SU-DHL-6 (cell line): ENCODE data around the gene RBM19.
A peak's percentile ranks its signal among the peaks of the same experiment; 100 is the strongest.

Experiments
- H2AFZ ChIP-seq: fragments of 200-600 bp; sonication (generic); 2 replicates; pipeline ENCODE4 v1.6.1; 2014; ENCODE audit warnings: low read depth, mild to moderate bottlenecking, moderate library complexity, mixed read lengths, antibody characterized with exemption, low read length; ENCODE audit not compliant: severe bottlenecking
- H3F3A ChIP-seq: fragments of 200-600 bp; shearing (Covaris generic); 2 replicates; pipeline ENCODE4 v1.6.0; 2016; ENCODE audit warnings: antibody characterized with exemption, mild to moderate bottlenecking; ENCODE audit not compliant: insufficient read depth
- H3K27ac ChIP-seq: fragments of 200-600 bp; sonication (generic); 2 replicates; pipeline ENCODE4 v1.5.1; 2016; ENCODE audit warnings: low read depth, mild to moderate bottlenecking, low read length, moderate library complexity, mixed read lengths
- H3K27me3 ChIP-seq: fragments of 200-600 bp; sonication (generic), shearing (Covaris generic); 2 replicates; pipeline ENCODE4 v1.6.0; 2014; ENCODE audit warnings: mild to moderate bottlenecking, low read length
- H3K36me3 ChIP-seq: fragments of 200-600 bp; sonication (generic); 2 replicates; pipeline ENCODE4 v1.6.1; 2014; ENCODE audit warnings: mild to moderate bottlenecking, low read length, mixed read lengths
- H3K4me2 ChIP-seq: fragments of 300-600, 200-600 bp; shearing (Covaris generic), sonication (generic); 2 replicates; pipeline ENCODE4 v1.6.0; 2014; ENCODE audit warnings: low read length, low read depth, mild to moderate bottlenecking; ENCODE audit not compliant: poor library complexity, severe bottlenecking
- H3K4me3 ChIP-seq: fragments of 200-600 bp; sonication (generic); 2 replicates; pipeline ENCODE4 v1.5.1; 2014; ENCODE audit warnings: antibody characterized with exemption, low read length, mild to moderate bottlenecking, mixed read lengths; ENCODE audit not compliant: insufficient read depth, poor library complexity, severe bottlenecking
- H3K79me2 ChIP-seq: fragments of 200-600 bp; sonication (generic); 2 replicates; pipeline ENCODE4 v1.6.1; 2014; ENCODE audit warnings: mild to moderate bottlenecking, low read length, moderate library complexity; ENCODE audit not compliant: insufficient read depth
- H3K9ac ChIP-seq: fragments of 200-600 bp; sonication (generic); 2 replicates; pipeline ENCODE4 v1.7.0; 2014; ENCODE audit warnings: mild to moderate bottlenecking, low read length
- H3K9me2 ChIP-seq: fragments of 200-600 bp; sonication (generic); replicated peaks from 2 replicates; pipeline ENCODE4 v1.6.1; 2014; ENCODE audit warnings: low read length; ENCODE audit not compliant: insufficient read depth
- H3K9me3 ChIP-seq: fragments of 200-600 bp; sonication (generic); 2 replicates; pipeline ENCODE4 v1.6.1; 2014; ENCODE audit warnings: low read length, mixed read lengths; ENCODE audit not compliant: insufficient read depth
- H4K20me1 ChIP-seq: fragments of 200-600 bp; sonication (generic); 2 replicates; pipeline ENCODE4 v1.6.1; 2014; ENCODE audit warnings: low read depth, mild to moderate bottlenecking, antibody characterized with exemption, low read length, moderate library complexity, mixed read lengths
- CTCF ChIP-seq: fragments of 200-600 bp; sonication (generic); IDR thresholded peaks from one replicate; pipeline ENCODE4 v1.5.1; 2017; ENCODE audit warnings: antibody characterized with exemption, mild to moderate bottlenecking, low read length, moderate library complexity; ENCODE audit not compliant: insufficient read depth, poor library complexity, severe bottlenecking
- EZH2phosphoT487 ChIP-seq: fragments of 200-600 bp; sonication (generic), shearing (Covaris generic); conservative IDR thresholded peaks from 2 replicates; pipeline ENCODE4 v1.6.1; 2018; ENCODE audit warnings: mild to moderate bottlenecking, antibody characterized with exemption, low read length, moderate library complexity, mixed read lengths

The RBM19 gene

GRCh38 chr12:113870035-113870434 is 96.1 kb downstream of the RBM19 start:
- Histone ChIP-seq H2AFZ (no peak overlapping the region), H3K36me3 (no peaks in the 10 kb centered on the region), H3K4me2 (no peak overlapping the region), H3K4me3 (no peak overlapping the region), H3K27ac (no peak overlapping the region), H3K27me3 (no peaks in the 10 kb centered on the region), H4K20me1 (no peaks in the 10 kb centered on the region), H3F3A (no peaks in the 10 kb centered on the region), H3K9me2 (no peaks in the 10 kb centered on the region), H3K9ac (no peak overlapping the region), H3K9me3 (no peaks in the 10 kb centered on the region), H3K79me2 (no peaks in the 10 kb centered on the region)
- TF ChIP-seq EZH2phosphoT487 (no peak), CTCF (no peak)

DNA sequence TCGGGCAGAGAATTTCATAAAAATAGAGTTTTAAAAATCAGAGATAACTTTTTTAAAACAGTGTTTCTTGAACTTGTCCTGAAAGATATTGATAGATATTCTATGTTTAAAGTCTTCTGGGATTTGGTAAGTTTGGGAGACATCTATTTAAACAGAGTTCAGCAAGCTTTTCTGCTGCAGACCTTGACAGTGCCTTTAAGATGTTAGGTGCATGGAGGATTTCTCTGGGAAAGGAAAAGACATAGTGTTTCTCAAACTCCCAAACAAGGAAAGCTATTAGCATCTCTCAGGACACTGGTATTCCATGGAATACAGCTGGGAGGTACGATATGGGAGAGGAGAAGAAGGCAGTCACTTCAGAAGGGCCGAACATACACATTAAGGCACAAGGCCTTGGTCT is 97.8 kb downstream of the RBM19 start:
- TF ChIP-seq CTCF = no peak
- no peak for TF ChIP-seq EZH2phosphoT487
- no peaks in the 10 kb centered on the region for H3K79me2 ChIP-seq
- H4K20me1 ChIP-seq = no peaks in the 10 kb centered on the region
- no peak overlapping the region for H3K9ac ChIP-seq
- no peaks in the 10 kb centered on the region for H3K27me3 ChIP-seq
- no peak overlapping the region for H3K4me2 ChIP-seq
- no peaks in the 10 kb centered on the region for H3K9me3 ChIP-seq
- no peak overlapping the region for H2AFZ ChIP-seq
- no peaks in the 10 kb centered on the region for H3K36me3 ChIP-seq
- no peak overlapping the region for H3K4me3 ChIP-seq
- H3K27ac ChIP-seq = no peak overlapping the region
- H3F3A ChIP-seq = no peaks in the 10 kb centered on the region
- no peaks in the 10 kb centered on the region for H3K9me2 ChIP-seq

- Histone ChIP-seq H3K4me3 (no peak overlapping the region), H3K79me2 (no peaks in the 10 kb centered on the region), H3F3A (no peaks in the 10 kb centered on the region), H3K27me3 (no peaks in the 10 kb centered on the region), H3K9ac (no peak overlapping the region), H3K9me2 (no peaks in the 10 kb centered on the region), H4K20me1 (no peaks in the 10 kb centered on the region), H3K36me3 (no peaks in the 10 kb centered on the region), H3K4me2 (no peak overlapping the region), H3K27ac (no peak overlapping the region), H3K9me3 (no peaks in the 10 kb centered on the region), H2AFZ (no peak overlapping the region)
- TF ChIP-seq EZH2phosphoT487 = no peak
- peak; percentile 8 for TF ChIP-seq CTCF
Measured at GRCh38 chr12:113867258-113867657, 98.9 kb downstream of the RBM19 start.

DNA sequence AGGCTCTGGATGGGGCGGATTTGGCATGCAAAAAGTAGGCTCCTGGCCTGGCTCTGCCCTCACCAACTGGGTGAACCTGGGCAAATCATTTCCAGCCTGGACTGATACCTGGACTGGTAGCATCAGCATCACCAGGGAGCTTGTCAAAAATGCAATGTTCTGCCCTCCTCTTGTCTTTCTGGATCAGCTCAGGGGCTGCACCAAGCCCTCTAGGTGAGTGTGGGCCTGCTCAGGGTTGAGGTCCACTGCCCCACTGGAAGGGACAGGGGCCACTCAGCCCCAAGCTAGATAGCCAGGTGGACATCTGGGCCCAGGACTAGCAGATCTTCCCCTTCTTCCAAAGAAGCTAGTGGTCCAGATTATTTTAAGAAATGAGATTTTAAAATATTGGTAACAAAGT is 99.6 kb downstream of the RBM19 start:
- Histone ChIP-seq H3K9me2 (no peaks in the 10 kb centered on the region), H3K79me2 (no peaks in the 10 kb centered on the region), H3F3A (no peaks in the 10 kb centered on the region), H3K36me3 (no peaks in the 10 kb centered on the region), H3K27me3 (no peaks in the 10 kb centered on the region), H3K9me3 (no peaks in the 10 kb centered on the region), H3K4me2 (no peak overlapping the region), H3K27ac (no peak overlapping the region), H3K9ac (no peak overlapping the region), H3K4me3 (no peak overlapping the region), H4K20me1 (no peaks in the 10 kb centered on the region), H2AFZ (no peak overlapping the region)
- TF ChIP-seq EZH2phosphoT487 = no peak
- TF ChIP-seq CTCF = no peak
